Measurements from ENCODE around the gene STX18.

- TF ChIP-seq POLR2A (IDR thresholded peaks at IDR 0.05) (no peak), CTCF (IDR thresholded peaks at IDR 0.05 in 4 of 5, conservative IDR thresholded peaks at IDR 0.05 in 1 of 5) (no peak)
These were observed 70.7 kb downstream of the STX18 start for GRCh38 chr4:4471195-4471594.
